T-helper 22 cell (primary cell): ENCODE results near the gene LRRTM1.

Experiments used
- DNase-seq: peaks from one replicate; pipeline ENCODE4 v3.0.0-alpha.2; 2020; ENCODE audit warnings: low read depth

The LRRTM1 gene

DNA sequence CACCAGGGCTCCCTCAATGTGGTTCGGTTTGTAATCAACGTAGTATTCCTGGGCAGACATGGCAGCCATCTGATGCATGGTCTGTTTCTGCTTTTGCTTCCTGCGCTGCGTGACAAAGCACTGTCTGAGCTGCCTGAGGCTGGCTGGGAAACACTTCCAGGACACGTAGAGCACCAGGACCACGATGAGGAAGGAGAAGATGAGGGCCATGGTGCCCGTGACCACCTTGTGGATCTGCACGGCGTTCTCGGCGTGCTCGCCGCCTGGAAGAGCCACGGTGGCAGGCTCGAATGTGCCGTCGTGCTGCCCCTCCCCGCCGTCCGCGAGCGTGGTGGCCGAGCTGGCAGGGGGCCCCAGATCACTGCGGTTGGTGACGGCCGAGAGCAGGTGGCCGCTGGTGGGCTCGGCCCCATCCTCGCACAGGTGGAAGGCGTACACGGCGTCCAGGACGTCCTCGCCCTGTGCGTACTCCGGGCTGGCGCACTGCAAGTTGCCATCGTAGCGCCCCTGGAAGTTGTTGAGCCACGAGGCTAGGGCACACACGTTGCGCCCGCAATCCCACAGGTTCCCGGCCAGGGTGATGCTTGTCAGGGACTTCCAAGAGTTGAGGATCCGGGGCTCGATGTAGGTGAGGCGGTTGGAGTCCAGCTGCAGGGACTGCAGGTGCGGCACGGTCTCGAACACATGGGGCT, 2.1 kb downstream of the LRRTM1 start:
- no peak for DNase-seq

DNA sequence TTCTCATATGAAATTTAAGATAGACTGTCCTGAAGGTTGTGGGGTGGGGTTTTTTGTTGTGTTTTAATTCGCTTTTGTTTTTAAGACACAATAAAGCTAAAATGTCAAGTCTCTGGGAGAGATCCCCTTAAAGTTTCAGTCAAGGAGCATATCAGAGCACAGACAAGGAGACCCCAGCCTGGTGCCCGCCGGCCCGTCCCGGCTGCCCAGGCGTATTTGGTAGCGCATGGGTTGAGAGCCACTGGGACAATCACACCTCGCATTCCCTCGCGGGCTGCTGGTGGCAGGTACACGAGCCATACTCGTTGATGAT, 2.6 kb downstream of the LRRTM1 start:
- no peak for DNase-seq

DNA sequence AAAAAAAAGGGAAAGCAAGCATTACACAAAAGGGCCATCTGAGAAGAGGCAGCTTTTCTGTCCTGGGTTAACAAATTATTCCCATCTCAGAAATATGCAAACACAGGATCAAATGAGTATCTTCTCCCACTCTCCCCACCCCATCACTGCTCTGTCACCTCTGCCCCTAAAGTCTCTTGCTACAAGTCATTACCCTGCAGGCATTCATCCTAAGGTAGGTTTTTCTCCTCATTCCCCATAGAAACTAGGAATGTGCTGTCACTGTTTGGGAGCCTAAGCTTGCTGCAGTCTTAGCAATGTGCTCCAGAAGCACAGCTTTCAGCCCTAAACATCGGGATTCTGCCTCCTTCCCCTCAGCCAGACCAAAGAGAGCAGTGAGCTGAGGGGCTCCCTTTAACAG, 3.6 kb downstream of the LRRTM1 start:
- no peak for DNase-seq

DNA sequence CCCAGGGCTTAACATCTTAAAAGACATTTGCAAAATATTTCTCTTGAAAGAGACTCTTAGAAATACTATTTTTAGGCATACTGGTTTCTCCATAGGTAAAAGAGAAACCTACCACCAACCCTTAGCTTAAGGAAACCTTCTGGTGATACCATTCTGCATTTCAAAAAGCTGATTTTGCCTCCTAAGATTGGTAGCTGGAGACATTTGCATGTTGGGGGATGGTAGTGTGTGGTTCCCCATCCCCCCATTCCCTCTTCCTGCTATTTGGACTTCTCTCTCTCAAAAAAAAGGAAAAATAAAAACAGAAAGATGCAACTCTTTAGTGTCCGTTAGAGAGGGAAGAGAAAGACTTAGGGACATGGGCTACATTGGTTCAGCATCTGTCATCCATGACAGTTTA, 4.2 kb downstream of the LRRTM1 start:
- DNase-seq, result no peak

DNA sequence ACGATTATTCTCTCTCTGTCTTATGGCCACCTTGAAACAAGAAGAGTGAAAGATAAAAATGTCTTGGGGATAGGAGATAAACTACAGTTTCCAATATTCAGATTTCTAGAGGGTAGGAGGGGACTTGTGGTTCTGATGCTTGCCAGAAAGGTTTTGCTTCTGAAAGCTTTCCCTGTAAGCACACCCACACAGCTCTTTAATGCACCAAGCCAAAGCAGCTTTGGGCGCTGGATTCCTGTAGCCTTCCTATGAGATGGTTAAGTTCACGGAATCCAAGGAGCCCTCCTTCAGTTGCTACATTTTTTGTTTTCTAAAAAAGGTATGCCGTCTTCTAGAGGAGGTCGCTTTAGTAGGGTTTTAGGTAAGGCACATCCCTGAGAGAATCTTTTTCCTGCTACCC, 4.9 kb downstream of the LRRTM1 start:
- DNase-seq, result no peak

DNA sequence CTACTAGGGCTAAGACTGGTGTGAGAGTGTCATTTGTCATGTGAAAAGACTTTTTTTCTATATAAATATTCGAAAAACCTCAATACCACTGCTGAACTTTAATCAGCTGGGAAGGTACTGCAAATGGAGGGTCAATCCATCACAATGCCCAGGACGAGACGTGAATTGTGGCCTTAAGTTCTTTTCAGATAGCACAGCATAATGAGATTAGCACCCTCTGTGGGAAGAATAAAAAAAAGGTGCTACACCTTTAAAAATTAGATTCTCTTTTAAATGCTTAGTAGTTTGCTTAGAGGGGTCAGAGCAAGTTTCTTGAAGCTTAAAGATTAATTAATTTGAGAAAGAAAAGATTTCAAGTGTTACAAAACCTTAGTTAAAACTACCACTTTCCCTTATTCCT, 5.6 kb downstream of the LRRTM1 start:
- no peak for DNase-seq

DNA sequence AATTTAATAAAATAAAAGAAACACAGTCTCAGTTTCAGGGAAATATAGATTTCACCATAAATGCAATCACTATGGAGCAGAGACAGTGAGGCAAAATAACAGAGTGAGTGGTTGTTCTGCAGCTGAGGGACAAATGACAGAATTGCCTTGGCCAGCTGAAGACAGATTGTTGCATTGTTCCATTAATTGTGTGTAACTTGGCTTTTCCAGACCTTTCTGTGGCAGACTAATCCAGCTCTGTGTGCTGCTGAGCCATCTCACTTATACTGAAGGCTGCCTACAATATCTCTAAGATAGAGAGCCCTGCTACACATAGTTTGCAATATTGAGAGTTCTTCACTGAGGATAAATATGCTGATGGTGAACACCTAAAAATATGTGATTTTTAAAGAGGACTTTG, 11.5 kb downstream of the LRRTM1 start:
- DNase-seq, result no peak

DNA sequence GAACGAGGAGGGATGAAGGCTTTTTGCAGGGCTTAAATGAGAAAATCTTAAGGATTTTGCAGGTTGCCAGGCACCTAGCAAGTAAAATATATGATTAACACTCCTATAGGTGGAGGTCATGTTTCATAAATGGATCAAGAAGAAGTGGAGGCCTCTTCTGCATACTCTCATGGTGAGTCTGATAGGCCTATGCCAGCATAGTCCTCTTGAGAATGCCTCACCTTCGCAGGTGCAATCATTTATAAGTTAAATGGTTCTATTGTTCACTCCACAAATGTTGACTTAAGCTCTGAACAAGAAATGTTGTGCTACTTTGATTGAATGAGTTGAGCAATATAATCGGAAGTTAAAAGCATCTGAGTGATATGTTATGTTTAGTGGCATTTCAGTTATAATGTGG, 12.1 kb downstream of the LRRTM1 start:
- DNase-seq, result no peak

DNA sequence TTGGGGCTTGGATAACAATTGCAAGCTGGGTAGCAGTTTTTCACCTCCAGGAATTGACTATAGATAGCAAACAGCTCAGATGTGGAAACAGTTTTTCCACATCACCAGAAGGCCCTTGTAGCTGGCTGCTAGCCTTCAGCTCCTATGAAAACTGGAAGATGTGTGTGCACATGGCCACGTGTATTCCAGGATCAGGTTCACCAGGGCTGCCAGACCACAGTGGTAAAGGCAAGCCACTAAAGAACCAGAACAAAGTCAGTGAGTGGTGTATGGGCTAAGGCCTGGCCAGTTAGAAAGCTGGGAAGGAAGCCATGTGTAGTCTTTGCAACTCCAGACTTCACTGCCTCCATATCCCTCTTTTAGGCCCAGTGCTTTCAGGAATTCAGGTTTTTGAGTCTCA, 12.9 kb downstream of the LRRTM1 start:
- DNase-seq, result no peak

DNA sequence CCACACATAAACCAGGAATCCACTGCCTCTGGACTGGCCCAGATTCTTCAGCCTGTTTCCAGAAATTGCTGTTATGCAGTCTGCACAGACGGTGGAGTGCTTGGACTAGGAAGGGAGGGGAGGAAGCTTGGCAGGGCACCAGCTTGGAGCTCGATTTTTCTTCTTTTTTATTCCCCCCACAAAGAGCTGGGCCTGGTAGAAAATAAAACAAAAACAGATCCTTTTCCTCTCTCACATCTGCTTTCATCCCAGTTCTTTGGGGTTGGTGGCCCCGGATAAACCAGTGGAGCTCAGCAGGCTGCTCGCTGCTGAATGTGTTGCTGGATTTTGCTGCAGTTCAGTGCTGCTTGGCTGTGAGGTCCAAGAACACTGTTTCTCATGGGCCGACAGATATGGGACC, 16.0 kb downstream of the LRRTM1 start:
- no peak for DNase-seq

DNA sequence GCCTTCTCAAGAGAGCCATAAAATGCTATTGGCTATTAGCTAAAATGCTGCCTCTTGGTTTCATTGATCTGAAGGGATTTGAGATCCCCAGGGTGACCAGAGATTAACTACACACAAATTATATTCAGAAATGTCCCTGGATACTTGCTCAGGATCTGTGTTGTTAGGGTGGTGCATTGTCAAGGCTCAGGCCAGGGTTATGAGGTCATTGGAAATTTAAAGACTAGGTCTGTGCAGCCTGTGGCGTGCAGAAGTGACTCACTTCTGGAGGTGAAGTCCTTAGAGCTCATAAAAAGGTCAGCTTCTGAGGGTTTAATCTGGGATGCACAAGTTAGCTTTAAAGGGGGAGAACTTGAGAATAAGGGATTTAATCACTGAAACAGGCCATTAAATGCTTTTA, 23.5 kb downstream of the LRRTM1 start:
- no peak for DNase-seq

DNA sequence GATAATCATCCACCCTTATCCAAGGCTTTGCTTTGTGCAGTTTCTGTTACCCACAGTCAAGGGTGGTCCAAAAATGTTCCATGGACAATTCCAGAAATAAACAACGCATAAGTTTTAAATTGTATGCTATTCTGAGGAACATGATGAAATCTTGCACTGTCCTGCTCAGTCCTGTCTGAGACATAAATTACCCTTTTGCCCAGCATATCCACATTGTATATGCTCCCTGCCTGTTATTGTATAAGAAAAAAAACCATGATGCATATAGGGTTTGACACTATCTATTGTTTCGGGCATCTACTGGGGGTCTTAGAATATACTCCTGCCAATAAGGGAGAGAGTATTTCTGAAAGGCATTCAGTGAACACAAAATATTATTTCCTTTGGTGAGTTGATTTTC, 24.0 kb downstream of the LRRTM1 start:
- DNase-seq, result no peak

DNA sequence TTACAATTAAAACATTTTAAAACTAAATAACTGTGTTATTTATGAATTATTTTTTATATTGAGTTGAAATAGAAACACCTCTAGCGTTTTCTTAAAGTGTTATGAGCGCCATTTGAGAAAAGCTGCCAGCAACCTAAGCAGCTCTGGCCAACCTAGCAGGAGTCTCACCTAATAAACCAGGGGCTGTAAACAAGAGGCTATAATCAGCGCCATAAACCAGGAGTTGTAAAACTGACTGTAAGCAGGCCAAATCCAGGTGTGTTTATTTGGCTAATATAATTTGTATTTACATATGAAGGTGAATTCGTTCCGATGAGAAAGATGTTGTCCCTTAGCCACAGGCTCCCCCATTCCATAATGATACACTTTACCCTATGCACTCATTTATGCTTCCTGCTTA, 34.7 kb downstream of the LRRTM1 start:
- DNase-seq, result no peak

DNA sequence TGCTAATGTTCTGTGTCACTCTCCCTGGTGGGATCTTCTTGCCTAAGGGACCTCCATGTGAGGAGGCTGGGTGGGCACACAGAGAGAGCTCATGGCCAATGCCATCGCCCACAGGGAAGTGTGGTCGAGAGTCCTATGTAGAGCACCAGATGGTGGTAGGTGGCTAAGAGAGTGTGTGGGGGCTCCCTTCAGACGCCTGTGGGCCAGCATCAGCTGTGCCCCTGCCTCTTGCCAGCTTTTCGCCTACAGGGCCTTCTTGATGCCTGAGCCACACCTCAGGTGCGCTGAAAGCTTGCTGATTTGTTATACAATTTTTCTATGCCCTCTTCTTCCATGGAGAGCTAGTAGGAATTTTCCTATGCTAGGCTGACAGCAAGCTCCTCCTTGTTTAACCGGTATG, 38.3 kb downstream of the LRRTM1 start:
- DNase-seq, result no peak

DNA sequence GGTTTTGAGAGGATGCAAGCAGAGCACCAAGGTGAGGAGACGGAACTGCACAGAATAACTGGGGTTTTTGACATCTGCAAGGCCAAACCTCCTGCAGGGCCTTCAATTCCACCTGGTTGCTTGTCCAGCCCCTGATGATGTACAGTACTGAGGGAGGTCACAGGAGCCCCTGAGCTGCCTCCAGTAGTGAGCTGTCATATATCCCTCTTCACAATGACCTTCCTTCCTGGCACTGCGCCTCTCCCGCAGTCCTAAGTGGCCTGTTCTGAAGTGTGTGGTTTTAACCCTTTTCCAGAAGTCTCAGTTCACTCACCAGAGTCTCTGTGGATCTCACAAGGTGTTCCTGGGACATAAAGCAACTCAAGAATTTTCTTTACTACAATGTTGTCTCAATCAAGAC, 45.3 kb downstream of the LRRTM1 start:
- no peak for DNase-seq

DNA sequence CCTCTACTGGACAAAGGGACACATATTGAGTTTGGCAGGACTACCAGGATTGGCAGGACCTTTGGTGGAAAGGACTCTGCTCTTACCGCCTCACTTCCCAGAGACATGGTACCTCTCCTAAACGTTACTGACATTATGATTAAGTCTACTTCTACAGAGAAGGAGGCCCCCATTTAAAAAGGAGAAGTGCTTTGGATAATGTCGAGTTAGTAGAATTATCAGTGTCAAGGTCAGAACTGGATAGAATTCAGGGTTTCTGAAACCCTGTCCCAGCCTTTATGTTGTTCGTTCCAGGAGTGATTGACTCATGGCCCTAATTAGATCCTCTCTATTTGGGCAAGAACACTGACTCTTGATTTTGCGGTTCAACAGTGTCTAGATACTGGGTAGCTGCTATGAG, 45.8 kb downstream of the LRRTM1 start:
- no peak for DNase-seq

DNA sequence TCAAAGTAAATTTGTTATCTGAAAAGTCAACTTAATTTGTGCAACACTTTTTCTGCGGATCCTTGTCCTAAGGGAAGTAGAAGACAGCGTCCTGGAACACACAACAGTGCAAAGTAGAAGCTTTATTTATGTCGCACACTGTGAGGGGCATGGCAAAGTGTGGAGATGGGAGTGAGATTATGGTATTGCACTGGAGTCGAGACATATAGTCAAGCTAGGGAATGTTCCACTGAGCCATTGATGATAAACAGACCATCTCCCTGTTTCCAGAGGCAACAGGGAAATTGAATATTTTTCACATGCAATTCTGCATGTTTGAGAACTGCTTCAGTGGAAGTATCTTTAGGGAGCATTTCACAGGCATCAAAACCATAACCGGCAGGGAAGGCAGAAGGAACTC, 46.2 kb downstream of the LRRTM1 start:
- DNase-seq, result no peak

DNA sequence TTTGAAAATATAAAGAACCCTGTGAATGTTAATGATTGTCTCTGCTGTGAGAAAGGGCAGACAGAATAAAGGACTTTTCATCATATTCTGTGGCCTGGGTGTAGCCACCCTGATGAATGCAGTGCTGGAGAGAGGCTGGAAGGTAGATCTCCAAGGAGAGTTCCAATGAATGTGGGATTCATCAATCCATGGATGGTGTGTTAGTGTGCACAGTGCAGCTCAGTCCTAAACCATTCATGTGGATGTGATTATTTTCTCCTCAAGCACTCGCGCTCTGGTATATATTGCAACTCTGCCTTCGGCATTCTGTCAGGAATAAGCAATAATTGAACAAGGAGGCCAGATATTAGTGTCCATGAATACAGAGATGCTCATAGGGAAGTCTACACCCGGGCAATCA, 47.1 kb downstream of the LRRTM1 start:
- no peak for DNase-seq

DNA sequence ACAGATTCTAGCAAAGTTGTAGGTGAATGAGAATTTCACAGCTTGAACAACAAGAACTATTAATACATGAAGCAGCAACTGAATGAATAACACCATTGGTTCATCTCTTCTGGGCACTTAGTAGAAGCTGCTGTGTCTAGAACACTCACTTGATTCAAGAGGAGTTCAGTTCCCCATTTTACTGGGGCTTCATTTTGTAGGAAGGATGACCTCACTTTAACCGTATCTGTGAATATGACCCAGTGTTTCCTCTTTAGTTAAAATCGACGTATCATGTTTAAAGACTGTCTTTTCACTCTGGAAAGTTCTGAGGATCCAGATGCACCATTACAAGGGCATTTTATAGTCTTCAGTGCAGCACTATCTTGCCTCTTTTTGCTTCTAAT, 47.8 kb downstream of the LRRTM1 start:
- no peak for DNase-seq

DNA sequence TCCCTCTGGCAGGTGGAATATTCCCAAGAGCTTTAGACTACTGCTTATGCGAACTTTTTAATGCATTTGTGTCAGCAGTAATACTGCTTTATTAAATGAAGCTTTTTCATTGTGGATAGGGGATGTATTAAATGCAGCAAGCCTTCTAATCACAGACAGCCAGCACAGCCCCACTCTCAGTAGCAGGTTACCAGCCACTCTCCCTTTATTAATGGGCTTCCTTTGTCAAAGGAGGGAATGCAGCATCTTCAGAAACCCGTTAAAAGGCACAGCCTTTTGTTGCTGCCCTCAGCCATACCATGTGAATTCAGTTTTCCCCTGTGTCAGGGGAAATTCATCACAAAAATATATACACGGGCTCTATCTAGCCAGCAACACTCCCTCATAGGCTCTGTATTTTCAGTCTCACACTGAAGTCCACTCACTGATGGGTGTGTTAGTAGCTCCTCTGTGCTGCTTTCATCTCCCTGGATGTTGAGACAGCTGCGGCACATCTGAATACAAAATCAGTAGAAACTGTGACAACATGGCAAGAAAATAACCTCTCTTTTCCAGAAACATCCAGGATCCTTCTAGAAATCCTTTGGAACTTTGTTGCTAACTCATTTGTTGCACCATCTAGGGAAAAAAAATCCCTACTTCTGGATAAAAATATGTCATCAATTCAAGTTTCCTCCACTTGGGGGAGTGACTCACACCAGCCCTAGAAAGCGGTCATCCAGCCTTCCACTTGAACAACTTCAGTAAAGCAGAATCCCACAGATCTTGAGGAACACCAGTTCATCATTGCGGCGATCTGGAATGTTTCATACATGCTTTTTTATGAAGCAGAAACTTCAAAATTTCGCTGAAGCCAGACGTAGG, 48.4 kb downstream of the LRRTM1 start:
- no peak for DNase-seq

DNA sequence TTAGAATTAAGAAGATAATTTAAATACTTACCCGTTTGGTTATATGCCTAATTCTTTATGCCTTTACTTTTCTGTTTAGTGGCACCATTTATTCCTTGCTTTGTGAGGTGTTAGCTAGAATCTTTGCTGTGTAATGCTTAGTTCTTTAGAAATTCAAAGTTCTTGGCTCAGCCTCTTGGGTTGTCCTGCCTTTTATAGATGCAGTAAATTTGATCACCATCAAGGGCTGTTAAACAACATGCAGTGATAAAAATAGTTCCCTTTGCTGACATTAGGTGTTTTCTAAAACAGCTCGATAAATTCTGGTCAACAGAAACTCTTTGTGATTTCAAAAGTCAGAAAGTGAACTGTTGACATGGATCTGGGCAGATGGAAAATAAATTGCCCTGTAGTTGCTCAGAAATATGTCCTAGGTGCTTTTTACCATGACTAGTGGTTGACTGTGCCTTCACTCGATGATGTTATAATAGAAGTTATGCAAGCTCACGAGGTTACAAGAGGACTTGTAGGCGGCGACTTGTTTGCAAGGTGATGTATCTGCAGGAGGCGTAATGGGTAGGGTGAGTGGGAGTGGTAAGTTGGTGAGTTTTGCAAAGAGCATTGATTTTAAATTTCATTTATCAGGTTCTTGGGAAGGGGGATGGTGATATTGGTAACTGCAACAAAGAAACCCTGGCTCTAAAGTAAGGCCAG, 52.1 kb downstream of the LRRTM1 start:
- no peak for DNase-seq
